NCI-H2081 treated with DMSO at 0.1 percent for 48 hours (cell line): Measurements from ENCODE around the gene TDO2.
"Not testable (repeated sequence)": the region's sequence is repeated elsewhere in the genome, so short reads cannot be mapped to it uniquely, and the experiment has no call there.

Experiments
- DNase-seq: peaks from one replicate; lab custom pipeline; 2025; lab: John Stamatoyannopoulos, UW

The TDO2 gene

GRCh38 chr4:155908187-155909139 is 5.0 kb downstream of the TDO2 start:
- DNase-seq, result no peak

DNA sequence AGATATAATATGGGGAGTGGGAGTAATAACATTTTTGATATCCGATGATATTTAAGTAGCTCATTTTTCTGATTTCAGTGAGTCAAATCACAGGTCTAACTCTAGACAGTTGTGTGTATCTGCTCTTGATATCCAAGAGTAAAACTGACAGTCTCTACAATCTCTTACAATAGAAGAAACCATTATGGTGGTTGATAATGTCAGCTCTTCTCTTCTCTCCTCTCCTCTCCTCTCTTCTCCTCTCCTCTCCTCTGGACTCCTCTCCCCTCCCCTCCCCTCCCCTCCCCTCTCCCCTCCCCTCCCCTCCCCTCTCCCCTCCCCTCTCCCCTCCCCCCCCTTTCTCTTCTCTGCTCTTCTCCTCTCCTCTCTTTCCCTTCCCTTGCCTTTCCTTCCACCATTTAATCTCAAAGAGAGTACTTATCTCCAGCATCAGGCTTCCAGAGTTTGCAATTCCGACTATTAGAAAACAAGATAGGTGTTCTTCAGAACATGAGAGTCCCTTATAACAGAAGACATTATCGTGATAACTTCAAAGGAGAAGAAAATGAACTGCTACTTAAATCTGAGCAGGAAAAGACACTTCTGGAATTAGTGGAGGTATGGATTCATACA is 6.2 kb downstream of the TDO2 start:
- no peak for DNase-seq

- no peak for DNase-seq
These were observed 8.4 kb downstream of the TDO2 start for GRCh38 chr4:155911905-155912304.

DNA sequence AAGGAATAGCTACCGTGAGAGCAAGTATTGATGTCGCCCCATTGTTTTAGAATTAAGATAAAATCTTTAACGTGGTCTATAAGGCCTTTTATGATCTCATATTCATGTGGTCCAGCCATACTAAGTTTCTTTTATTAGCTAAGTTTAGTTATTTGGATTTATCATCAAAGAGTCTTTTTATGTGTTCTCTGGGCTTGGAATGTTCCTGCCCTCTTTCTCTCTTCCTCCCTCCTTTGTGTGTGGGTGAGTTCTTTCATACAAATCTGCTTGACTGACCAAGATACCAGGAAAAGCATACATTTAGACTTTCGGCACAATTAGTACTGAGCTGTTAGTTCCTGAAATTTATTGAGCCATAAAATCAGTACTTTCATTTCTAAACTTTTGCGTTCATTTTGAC is 11.3 kb downstream of the TDO2 start:
- DNase-seq, result no peak

DNA sequence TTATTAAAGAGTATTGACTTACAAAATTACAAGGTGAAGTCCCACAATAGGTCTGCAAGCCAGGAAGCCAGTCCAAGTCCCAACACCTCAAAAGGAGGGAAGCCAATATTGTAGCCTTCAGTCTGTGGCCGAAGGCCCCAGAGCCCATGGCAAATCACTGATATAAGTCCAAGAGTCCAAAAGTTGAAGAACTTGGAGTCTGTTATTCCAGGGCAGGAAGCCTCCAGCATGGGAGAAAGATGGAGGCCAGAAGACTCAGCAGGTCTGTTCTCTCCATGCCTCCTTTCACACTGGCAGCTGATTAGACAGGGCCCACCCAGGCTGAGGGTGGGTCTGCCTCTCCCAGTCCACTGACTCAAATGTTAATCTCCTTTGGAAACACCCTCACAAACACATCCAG is 18.1 kb downstream of the TDO2 start:
- no peak for DNase-seq

DNA sequence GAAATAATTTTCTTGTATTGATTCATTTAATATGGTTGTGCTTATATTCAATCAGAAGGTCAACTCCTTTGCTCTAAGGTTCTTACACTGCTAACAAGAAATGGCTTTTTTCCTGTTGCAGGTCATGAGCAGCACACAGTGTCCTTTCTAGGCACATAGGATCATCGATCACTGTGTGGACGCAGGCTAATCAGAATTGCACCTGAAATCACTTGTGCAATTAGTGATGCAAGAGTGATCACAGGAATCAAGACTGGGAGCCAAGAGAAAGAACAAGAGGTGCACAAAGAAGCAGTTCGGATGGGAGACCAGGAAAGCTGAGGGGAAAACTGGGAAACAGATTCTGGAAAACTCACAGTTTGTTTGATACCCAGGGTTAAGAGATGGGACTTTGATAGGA is 21.1 kb downstream of the TDO2 start:
- DNase-seq, result no peak

GRCh38 chr4:155929833-155930232 is 26.3 kb downstream of the TDO2 start:
- DNase-seq, result no peak

GRCh38 chr4:155930330-155930729 is 26.8 kb downstream of the TDO2 start:
- no peak for DNase-seq

DNA sequence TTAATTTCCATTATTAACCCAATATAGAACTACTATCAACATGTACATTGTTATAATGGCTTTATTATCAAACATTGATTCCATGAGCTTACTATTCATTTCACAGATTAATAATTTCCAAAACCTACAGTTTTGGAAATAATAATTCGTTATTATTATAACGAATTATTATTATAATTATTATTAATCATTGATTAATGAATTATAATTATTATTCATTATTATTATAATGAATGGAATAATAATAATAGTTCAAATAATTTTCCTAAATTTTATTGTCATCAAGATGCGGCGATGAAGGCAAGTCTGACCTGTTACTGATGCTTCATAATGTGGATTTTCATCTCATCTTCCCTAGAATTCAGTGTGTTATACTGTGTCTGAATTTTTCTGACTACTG is 28.1 kb downstream of the TDO2 start:
- DNase-seq, result no peak

DNA sequence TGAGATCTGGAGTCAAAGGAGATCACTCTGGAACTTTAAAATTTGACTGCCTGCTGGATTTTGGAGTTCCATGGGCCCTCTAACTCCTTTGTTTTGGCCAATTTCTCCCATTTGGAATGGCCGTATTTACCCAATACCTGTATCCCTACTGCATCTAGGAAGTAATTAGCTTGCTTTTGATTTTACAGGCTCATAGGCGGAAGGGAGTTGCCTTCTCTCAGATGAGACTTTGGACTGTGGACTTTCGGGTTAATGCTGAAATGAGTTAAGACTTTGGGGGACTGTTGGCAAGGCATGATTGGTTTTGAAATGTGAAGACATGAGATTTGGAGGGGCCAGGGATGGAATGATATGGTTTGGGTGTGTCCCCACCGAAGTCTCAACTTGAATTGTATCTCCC is 31.1 kb downstream of the TDO2 start:
- not testable (repeated sequence) for DNase-seq

GRCh38 chr4:155935389-155935986 is 32.0 kb downstream of the TDO2 start:
- DNase-seq, result no peak

- no peak for DNase-seq
These were observed 37.7 kb downstream of the TDO2 start for GRCh38 chr4:155941085-155941790.

DNA sequence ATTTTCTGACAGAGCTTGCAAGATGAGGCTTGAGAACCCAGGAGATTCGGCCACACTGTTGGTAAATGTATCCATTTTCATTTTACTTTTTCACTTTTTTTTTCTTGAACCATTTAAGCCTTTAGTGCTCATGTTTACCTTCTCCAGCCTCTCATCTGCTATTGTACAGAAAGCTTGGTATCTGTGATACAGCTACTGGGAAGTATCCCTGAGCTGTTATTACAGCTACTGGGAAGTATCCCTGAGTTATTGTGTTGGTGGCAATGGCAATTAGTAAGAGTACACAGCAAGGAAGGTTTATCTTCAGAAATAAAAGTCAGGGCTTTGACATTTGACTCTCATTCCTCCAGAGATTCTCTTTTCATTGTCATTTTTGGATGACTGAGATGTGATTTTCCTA is 38.3 kb downstream of the TDO2 start:
- DNase-seq, result no peak

- DNase-seq, result no peak
These were observed 40.3 kb downstream of the TDO2 start for GRCh38 chr4:155943605-155944291.

GRCh38 chr4:155944516-155944915 is 41.0 kb downstream of the TDO2 start:
- DNase-seq, result no peak

DNA sequence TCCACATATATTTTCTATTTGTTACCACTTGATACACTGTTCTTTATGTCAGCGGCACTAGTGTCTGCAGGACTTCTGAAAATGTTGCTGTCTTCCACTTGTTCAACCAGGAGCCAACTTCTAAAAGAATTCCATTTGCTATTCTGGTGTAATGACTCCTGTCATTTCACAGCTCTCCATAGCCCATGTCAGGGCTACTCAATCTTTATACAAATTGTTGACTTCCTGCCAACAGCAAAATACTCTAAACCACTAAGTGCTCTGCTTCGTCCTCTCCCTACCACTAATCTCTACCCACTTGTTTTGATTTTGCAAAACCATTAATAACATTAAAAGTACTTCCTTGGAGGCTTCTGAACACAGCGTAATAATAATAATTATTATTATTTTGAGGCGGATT is 43.0 kb downstream of the TDO2 start:
- DNase-seq, result no peak

GRCh38 chr4:155948541-155948940 is 45.0 kb downstream of the TDO2 start:
- DNase-seq, result no peak

GRCh38 chr4:155950461-155950860 is 47.0 kb downstream of the TDO2 start:
- DNase-seq, result no peak

DNA sequence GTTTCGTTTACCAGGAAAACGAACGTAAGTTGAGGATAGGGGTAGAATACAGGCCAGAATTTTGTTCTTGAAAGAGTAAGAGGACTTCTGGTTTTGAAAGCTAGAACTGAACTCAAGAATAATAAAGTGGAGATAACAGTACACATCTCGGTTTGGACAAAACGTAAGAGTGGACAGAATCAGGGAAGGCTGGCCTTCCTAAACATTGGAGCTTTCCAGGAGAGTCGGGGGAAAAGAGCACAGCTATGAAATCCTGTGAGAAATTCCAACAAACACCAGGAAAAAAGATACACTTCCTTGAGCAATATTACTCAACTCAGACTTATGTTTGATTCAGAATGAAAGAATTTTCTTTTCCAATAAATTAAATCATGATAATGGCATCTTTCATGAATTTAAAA is 49.0 kb downstream of the TDO2 start:
- DNase-seq, result no peak

DNA sequence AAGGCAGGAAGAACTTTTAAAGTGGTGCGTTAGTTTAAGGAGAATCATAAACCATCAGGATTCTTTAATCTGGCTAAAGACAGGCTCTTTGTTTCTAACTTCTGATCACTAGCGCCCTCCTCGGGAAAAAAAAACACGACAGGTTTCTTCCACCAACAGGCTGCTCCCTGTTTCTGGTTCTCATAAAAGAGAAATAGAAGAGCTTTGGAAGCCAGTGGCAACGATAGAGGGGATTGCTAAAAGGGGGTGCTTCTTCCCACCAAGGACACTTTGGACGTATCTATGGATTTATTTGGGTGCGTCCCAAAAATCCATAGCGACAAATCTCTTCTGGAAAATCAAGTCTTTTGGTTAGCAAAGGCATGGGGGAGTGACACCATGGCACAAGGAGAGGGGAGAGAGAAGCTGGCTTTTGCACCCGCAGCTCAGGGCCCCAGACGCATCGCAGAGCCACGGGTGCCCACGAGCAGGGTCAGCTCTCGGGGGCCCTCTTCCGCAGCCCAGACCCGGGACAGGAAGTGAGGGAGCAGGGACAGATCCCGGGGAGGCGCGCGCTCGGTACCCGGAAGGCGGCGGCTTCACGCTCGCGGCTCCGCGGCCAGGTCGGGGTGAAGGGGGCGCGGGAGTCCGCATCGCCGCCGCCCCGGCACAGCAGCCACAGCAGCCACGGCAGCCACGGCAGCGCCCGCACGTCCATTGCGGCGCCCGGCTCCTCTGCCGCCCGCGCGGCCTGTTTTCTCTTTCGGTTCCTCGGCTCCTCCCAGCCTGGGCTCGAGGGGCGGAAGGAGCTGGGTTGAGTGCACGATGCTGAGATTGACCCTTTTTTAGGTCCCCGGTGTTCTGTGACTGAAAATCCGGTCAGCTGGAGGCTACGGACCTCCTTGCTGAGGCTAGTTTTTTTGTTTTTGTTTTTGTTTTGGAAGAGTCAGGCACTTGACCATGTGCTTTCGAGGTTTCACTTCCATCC is 49.9 kb downstream of the TDO2 start, which contains the start of gene CTSO:
TSS of gene CTSO (minus strand) at position 716 of the 967 bp plus-strand sequence. CDS start at position 697, 19 bp downstream.
- DNase-seq, result peak; percentile 7
